ENCODE data around the gene RPL10. TPM values are rescaled to one million over a fixed set of nuclear protein-coding genes. Genes with fewer than 3 reads are reported as not detected.

The RPL10 gene
- total RNA-seq, 1 donor from 2014 or later: 9,585 TPM

DNA sequence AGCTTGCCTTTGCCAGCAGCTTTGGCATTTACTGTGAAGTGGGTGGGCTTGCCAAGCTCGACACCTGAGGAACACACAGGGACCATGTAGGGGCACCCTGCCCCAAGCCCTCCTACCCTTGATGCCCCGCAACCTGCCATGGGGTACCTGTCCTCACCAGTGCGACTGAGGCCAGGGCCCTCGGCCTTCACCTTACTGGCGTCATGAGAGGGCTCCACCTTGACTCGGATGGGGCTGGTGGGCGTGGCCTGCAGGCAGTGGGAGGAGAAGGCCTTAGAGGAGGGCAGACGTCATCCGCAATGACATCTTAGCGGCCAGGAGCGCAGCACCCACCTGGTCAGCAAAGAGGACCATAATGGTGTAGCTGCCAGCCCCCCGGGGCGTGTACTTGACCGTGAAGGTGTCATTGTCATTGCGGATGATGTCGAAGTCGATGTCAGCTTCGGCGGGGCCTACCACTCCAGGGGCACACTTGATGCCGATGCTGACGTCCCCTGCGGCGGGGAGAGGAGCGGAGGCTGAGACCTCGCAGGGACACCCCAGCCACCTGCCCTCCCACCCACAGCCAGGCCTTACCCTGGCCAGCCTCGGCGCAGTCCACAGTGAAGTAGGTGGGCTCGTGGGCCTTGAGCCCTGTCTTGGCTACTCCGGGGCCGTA, 36.0 kb upstream of the RPL10 start:
- DNase-seq: no peak

DNA sequence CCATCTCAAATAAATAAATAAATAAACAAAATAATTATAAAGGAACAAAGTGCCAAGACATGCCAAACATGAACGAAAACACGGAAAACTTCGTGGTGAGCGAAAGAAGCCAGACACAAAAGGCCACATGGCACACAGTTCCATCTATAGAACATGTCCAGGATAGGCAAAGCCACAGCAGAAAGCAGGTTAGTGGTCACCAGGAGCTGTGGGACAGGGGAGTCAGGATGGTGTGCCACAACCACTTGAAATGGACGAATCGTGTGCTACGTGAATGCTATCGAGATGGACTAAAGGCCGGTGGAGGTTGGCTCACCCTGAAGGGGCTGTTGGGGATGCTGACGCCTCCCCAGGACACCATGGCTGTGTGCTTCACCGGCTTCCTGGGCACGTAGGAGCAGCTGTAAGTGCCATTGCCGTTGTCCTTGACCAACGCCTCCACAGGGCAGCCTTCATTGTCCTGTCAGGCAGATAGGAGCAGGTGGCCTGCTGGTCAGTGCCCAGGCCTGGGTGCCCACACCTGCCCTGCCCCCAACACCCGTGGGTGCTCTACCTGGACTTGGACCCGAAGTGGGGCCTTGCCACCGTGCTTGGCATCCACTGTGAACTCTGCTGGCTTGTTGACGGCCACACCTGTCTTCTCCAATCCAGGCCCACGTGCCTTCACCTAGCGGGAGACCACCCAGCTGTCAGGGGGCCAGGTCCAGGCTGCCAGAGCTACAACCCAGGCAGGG, 34.3 kb upstream of the RPL10 start:
- DNase-seq: no peak

DNA sequence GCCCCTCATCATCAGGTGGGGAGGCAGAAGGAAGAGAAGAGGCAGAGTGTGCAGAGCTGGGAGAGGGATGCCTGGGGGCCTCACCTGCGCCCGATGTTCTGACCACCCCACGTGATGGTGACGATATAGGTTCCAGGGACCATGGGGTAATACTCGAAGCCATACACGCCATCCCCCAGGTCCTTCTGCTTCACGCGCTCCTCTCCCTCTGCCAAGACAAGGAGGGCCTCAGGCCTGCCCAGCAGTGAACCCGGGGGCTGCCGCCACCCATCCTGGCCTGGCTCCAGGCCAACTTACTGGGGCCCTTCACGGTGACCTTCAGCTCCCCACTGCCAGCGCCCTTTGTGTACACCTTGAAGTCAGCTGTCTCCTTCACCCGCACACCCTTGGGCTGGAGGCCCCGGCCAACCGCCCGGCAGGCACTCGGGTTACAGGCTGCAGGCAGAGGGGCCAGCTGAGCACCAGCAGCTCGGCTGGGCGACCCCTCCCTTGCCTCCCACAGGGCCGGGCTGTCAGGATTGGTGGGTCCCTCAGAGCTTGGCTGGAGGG, 33.1 kb upstream of the RPL10 start:
- no peak for DNase-seq

DNA sequence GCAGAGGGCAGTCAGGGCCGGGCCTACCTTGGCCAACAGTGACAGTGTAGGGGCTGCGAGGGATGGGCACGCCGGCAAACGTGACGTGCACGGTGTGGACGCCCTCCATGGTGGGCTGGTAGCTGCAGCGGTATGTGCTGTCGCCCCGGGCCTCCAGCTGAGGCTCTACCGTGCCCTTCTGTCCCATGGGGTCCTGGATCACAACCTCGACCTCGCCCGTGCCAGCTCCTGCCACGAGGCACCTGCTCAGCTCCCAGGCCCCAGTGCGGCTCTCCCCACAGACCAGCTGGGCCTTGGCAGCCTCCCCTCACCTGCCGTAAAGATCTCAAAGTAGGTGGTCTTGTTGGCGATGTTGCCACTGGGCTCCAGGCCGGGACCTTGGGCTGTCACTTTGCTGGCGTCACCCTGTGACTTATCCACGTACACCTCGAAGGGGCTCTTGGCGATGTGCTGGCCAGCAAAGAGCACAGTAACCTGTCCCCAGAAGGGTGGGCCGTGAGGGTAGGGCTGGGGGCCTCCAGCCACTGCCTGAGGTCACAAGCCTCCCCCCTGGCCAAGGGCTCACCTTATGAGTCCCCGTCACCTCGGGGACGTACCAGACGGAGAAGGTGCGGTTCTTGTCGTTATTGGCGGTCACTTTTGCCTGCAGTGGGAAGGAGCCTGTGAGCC, 32.0 kb upstream of the RPL10 start:
- DNase-seq: no peak

DNA sequence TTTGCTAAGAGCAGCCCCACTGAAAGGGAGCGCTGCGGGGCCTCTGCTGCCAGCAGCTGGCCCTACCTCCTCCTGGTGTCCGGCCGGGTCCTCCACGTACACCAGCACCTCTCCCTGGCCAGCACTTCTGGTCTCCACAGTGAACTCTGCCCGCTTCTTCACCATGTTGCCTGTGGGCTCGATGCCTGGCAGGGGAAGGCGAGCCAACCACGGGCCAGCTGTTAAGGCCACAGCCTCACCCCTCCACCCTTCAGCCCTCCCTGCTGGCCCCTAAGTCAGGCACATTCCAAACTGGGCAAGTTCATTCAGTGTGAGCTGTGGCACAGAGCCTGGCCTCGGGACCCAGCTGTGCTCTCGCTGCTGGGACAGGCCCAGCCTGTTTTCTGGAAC, 31.5 kb upstream of the RPL10 start:
- no peak for DNase-seq

DNA sequence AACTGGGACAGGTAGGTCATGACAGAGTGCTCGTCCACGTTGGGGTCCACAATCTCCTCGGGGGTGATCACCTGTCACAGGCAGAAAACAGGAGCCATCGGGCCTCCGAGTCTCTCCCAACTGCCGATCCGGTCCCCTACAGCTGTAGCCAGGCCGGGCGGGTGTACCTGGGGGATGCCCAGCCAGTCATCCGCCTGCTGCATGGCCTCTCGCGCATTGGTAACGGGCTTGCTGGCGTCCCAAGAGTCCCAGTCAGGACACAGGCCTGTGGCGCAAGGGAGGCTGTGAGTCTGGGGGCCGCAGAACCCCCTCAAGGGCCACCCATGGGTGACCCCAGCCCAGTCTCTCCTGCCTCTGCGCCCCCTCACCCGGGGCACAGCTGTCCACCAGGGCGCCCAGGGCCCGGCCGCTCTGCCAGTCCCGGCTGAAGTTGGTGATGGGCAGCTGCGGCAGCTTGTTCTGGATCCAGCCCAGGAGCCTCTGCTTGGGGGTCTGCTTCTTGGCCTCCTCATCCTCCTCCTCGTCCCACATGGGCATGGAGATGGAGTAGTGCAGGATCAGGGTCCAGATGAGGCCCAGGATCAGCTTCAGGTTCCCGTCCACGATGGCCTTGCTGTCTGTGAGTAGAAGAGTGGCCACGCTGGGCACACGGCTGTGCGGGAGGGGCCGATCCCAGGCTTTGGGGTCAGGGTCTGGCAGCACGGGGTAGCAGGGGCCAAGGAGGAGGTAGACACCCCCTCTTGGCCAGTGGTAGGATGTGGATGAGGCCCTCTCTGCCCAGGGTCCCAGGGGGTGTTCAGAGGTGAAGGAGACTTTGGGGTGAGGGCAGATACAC, 30.5 kb upstream of the RPL10 start:
- no peak for DNase-seq

DNA sequence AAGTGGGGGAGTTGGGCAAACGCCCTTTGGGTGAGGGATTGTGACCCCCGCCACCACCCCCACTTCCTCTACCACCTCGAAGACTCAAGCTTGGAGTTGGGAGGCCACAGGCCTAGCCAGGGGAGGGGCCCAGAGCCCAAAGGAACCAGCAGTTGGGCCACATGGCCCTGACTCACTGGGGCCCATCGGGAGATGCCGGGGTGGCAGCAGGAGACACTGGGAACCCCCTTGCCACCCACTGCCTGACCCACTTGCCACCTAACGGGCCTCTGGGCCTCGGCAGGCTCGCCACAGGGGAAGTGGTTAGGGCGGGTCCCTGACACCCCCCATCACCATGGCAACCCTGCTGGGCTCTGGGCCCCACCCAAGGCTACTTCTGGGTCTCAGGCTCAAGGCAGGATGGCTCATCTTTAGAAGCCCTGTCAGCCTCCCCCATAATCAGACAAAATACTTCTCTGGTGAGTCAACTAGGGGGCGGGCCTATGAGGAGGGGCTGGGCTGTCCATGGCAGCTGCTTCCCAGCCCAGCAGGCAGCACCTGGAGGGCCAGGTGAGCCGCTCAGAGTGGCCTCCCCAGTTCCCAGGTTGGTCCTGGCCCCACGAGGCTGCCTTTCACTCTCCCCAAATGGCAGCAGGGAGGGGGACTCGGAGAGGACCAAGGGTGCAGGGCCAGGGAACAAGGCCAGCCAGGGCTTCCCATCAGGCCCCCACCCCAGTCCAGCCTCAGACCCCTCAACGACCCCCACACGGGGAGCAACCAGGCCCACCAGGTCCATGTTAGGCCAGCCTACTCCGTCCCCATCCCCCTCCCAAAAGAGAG, 29.3 kb upstream of the RPL10 start:
- peak; percentile 71 for DNase-seq

DNA sequence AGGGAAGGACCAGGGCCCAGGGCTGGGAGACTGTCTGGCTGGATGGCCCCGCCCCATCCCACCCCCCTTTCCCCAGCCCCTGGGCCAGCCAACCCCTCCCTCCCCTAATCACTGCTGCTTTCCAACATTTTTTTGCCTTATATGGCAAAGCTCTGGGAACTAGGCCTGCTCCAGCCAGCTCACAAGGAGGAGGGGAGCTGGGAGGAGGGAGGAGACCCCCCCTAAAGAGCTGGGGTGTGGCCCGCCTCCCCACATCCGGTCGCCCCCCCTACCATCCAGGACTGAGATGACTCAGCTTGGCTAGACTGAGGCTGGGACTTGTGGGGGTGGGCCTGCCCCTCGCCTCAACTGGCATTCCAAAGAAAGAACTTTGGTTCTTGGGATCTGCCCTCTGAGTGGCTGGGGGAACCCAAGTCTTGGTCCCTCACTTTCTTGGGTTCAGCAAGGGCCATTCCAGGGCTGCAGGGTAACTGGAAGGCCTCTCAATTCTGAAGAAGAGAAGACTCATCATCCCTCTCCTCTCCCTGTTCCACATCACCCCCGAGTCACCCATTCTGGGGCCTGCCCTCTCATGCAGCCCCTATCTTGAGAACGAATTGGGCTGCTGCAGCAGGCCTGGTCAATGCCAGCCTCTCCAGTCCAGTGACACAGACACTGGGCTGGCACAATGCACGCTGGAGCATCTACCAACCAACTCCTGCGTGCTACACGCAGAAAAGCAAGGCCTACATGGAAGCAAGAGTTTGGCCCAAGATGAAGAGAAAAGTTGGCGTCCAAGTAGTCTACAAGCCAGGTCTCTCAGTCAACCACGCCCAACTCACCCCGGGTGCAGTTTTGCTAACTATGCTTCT, 28.5 kb upstream of the RPL10 start:
- peak; percentile 95 for DNase-seq

DNA sequence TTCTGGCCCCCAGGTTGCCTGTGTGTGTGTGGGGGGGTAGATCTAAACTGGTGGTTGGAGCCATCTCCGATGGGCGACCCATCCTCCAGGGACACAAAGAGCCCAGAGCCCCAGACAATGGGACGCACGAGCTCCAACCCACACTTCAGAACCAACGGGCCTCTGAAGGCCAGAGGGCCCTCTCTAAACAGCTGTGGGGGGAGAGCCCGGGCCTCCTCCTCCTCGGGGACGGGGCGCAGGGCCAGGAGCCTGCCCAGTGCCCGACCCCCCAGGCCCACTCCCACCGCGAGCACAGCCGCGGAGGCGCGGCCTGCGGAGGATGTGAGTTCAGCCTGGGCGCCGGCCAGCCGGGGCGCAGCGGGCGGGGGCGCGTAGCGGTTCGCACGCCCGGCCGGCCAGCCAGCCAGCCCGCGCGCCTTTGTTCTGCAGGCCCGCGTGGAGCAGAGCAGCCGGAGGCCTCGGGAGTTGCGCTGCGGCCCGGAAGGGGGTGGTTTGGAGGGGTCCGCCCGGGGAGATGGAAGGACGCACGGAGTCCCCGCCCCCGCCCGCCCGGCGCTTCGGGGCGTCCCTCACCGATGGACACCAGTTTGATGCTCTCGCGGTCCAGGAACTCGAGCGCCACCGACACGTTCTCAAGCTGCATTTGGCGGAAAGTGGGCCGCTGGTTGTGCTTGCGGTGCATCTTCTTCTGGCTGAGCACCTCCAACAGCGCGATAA, 27.7 kb upstream of the RPL10 start:
- DNase-seq: peak; percentile 50

DNA sequence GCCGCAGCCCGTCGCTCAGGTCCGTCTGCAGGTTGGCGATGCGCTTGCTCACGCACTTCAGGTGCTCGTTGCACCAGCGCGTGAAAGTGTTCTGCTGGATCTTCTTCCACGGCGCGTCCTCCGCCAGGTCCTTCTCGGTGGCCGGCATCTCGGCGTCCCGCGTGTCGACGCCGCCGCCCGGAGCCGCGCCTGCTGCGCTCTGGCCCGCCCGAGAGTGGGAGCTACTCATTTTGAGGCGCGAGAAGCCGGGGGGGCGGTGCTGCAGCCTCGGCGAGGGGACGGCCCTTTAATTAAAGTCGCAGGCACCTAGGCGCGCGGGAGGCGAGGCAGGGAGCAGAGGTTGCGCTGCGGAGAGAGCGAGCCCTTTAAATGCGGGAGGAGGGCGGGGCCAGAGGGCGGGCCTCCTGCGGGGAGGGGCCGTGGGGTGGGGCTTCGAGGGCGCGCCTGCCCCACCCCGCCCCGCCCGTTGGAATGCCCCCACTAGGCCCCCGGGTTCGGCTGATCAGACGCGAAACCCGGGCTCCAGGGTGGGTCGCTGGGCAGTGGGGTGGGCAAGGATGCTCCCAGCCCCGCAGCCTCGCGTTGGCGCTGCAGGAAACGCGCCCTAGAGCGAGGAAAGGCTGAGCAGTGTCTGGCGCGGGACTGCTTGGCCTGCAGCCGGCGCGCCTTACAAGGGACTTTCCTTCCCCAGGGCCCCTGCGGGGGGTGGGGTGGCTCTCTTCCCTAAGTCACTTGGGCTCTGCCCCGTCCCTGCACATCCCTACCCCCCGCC, 27.0 kb upstream of the RPL10 start:
- DNase-seq: peak; percentile 97

DNA sequence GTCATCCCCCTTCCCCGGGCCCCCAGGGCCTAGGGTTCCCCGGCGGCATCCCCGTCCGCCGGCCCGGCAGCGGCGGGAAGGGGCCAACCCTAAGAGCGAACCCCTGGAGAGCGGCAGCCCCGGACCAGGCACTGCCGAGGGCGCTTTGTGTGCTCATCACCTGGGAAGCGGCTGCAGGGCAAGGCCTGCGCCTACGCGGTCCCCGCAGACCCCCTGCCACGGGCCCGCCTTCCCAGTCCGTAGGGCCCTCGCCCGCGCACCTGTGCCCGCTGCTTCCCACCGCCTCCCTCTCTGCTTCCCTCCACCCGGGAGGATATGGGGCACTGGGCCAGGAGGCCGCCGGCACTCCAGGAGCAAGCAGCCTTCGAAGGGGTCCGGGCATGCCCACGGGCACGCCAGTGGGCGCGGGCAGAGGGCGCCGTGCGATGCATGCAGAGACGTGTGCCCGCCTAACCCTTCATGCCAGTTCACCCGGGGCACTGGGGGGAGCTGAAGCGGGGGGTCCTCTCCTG, 26.3 kb upstream of the RPL10 start:
- DNase-seq: no peak

DNA sequence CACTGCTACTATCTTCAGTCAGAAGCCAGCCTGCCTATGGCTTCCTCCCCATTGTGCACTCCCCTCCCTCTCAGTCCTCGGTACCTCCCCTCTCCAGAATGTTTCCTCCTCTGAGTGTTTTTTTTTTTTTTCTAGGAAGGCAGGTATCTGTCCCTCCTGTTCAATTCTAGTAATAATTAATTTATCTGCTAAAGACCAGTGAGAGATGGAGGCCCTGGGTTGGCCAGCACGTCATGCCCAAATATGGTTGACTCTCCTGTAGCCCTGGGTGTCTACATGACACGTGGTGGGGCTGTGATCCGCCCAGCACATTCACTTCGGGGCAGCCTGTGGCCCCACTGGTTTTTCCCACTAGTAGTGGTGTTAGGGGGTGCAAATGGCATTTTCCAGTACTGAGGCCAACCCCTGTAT, 25.6 kb upstream of the RPL10 start:
- DNase-seq: no peak

DNA sequence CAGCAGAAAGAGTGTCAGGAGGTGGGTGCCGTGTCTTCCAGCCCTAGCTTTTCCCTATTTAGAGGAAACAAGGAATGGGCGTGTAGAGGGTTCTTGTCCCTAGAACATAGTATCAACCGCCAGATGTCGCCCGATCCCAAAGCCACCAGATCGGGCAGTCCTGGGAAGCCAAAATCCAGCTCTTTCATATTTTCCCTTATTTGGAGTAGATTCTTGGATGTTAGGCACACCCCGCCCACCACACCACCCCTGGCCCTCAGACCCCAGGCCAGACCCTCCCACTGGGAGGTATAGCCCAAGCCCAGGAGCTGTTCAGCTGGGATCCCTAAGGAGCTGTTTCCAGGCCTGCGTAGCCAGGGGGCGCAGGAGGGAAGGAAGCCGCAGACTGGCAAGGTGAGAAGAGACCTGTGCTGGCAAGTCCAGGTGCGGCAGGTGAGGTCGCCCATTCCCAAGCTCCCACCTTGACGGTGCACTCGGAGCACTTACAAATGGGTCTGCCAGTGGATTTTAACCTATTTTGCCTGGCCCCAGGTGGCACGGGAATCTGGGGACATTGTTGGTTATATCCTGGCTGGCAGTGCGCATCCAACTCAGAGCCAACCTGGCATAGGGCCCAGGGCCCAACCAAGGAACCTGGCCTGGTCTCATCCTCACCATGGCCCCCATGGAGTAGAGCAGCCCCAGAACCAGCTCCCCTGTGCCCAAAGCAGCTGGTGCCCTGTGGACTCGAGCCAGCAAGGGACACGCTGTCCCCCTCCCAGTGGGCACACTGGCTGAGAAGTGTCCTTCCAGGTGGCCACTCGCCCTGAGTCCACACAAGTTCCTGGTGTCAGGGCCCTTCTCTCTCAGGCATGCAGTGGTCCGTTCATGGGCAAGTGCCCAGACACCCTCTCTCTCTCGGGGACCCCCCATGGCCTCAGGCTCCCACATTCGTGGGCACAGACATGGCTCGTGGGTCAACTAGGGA, 24.6 kb upstream of the RPL10 start:
- peak; percentile 85 for DNase-seq

DNA sequence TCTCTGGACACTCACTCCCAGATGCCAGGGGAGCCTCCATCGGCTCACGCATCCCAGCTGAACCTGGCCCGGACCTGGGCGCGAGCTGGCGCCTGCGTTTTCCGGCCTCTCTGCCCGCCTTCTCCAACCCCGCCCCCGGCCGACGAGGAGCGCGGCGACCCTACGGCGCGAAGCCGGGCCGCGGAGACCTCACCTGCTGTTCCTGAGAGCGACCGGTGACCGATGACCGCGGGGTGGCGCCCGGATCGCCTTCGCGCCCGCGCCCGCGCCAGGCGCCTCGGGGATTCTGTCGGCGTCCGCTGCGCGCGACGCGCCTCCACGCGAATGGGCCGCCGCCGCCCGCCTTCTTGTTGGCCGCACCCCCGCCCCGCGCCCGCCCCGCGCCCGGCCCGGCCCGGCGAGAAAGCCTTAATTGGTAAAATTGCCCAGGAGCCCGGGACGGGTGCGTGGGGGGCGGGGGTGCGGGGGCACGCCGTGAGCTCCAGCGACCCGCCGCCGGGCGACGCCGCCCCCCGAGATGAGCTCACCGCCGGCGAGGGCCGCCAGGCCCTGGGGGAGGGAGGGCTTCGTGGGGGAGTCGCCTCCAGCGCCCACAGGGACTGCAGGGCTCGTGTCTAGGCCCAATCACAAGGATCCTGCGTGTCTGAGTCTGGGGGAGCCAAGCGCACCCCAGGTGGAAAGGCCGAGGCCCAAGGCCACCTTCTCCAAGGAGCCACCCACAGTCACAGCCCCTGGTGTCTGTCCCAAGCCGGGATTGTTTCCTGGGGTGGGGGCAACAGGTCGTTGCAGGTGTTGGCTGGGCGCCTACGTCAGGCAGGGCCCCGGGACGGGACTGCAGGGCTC, 23.6 kb upstream of the RPL10 start, which contains the start of gene FLNA:
Gene FLNA, minus strand, starts transcription at position 322 of the 843 bp plus-strand sequence. CDS start 3,389 bp downstream, outside the sequence.
- DNase-seq: no peak

DNA sequence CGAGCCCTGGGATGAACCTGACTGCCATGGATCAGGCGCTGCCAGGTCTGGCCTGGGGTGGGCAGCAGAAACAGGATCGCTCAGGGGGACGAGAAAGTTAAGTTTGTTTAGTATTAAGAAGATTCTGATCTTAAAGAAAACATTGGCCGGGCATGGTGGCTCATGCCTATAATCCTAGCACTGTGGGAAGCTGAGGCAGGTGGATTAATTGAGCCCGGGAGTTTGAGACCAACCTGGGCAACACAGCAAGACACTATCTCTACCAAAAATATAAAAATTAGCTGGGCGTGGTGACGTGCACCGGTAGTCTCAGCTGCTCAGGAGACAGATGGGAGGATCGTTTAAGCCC, 23.0 kb upstream of the RPL10 start:
- DNase-seq: no peak

DNA sequence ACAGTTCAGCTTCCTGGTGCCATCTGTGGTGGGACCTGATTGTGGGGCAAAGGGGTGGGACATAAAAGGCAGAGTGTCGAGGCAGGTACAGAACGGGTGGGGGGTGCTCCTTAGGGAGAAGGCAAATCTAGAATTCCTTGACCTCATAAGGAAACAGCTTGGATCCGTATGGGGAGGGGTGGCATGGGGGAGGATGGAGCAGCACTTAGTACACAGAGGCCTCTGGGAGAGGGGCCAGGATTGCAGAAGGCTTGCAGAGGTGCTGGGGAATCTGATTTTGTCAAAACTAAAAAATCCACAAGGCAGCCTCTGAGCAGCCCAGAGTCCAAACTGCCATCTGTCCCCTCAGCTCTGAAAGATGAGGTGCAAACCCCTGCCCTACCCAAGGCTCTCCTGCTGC, 21.4 kb upstream of the RPL10 start:
- DNase-seq: no peak
